DOHH2 (cell line): ENCODE data around the gene EIF2S2.

ENCODE experiments used
- H3F3A ChIP-seq: fragments of 200-600 bp; sonication (generic), shearing (Covaris generic); 2 replicates; pipeline ENCODE4 v1.6.0; 2016; ENCODE audit warnings: antibody characterized with exemption, mild to moderate bottlenecking; ENCODE audit not compliant: control insufficient read depth, insufficient read depth
- H3K27ac ChIP-seq: fragments of 200-600 bp; sonication (generic); 2 replicates; pipeline ENCODE4 v1.5.1; 2014; ENCODE audit warnings: low read depth, mild to moderate bottlenecking, low read length, moderate library complexity
- H3K27me3 ChIP-seq: fragments of 200-600 bp; sonication (generic); 2 replicates; pipeline ENCODE4 v1.6.1; 2014; ENCODE audit warnings: mild to moderate bottlenecking, low read length, mixed read lengths; ENCODE audit not compliant: control insufficient read depth
- H3K36me3 ChIP-seq: fragments of 200-600 bp; sonication (generic); 2 replicates; pipeline ENCODE4 v1.6.1; 2014; ENCODE audit warnings: mild to moderate bottlenecking, low read length, moderate library complexity, mixed read lengths; ENCODE audit not compliant: control insufficient read depth
- H3K4me1 ChIP-seq: fragments of 200-600 bp; sonication (generic); 2 replicates; pipeline ENCODE4 v1.6.1; 2014; ENCODE audit warnings: mild to moderate bottlenecking, low read length, mixed read lengths; ENCODE audit not compliant: control insufficient read depth
- H3K4me2 ChIP-seq: fragments of 200-600 bp; sonication (generic); 2 replicates; pipeline ENCODE4 v1.6.0; 2014; ENCODE audit warnings: mild to moderate bottlenecking, low read length, moderate library complexity
- H3K4me3 ChIP-seq: fragments of 200-600 bp; sonication (generic); 2 replicates; pipeline ENCODE4 v1.5.1; 2014; ENCODE audit warnings: mild to moderate bottlenecking, low read length, mixed read lengths
- H3K79me2 ChIP-seq: fragments of 200-600 bp; sonication (generic); 2 replicates; pipeline ENCODE4 v1.6.1; 2014; ENCODE audit warnings: mild to moderate bottlenecking, low read length, mixed read lengths; ENCODE audit not compliant: control insufficient read depth
- H3K9me2 ChIP-seq: fragments of 200-600 bp; sonication (generic); replicated peaks from 2 replicates; pipeline ENCODE4 v1.6.1; 2014; ENCODE audit warnings: mild to moderate bottlenecking, low read length, mixed read lengths; ENCODE audit not compliant: control insufficient read depth
- H3K9me3 ChIP-seq: fragments of 200-600 bp; sonication (generic); 2 replicates; pipeline ENCODE4 v1.6.1; 2014; ENCODE audit warnings: antibody characterized with exemption, low read length, mixed read lengths; ENCODE audit not compliant: control insufficient read depth, insufficient read depth
- H4K20me1 ChIP-seq: fragments of 200-600 bp; sonication (generic); 2 replicates; pipeline ENCODE4 v1.6.0; 2014; ENCODE audit warnings: low read depth, mild to moderate bottlenecking, antibody characterized with exemption, low read length, moderate library complexity; ENCODE audit not compliant: control insufficient read depth, insufficient read depth
- CTCF ChIP-seq: fragments of 200-600 bp; sonication (generic); IDR thresholded peaks from one replicate; pipeline ENCODE4 v1.5.1; 2014; ENCODE audit warnings: antibody characterized with exemption, mild to moderate bottlenecking, low read depth, low read length; ENCODE audit not compliant: poor library complexity, severe bottlenecking
- EZH2phosphoT487 ChIP-seq: fragments of 200-600 bp; sonication (generic); IDR thresholded peaks from 2 replicates; pipeline ENCODE4 v1.6.1; 2017; ENCODE audit warnings: borderline replicate concordance, mild to moderate bottlenecking, antibody characterized with exemption, low read length, moderate library complexity, mixed read lengths

The EIF2S2 gene

GRCh38 chr20:34043025-34043424 lies 69.0 kb downstream of the EIF2S2 start:
- TF ChIP-seq EZH2phosphoT487 (no peak), CTCF (no peak)
- Histone ChIP-seq H4K20me1 (peaks cover 19% of the 10 kb centered on the region; the same call in 1 of the 2 replicates), H3K9me3 (no peaks in the 10 kb centered on the region), H3K9me2 (no peaks in the 10 kb centered on the region), H3K4me1 (no peaks in the 10 kb centered on the region), H3K27me3 (no peaks in the 10 kb centered on the region), H3K4me3 (no peak overlapping the region), H3K4me2 (no peak overlapping the region), H3F3A (no peaks in the 10 kb centered on the region), H3K27ac (no peak overlapping the region), H3K79me2 (peaks cover 87% of the 10 kb centered on the region), H3K36me3 (no peaks in the 10 kb centered on the region; the same call in 1 of the 2 replicates)

GRCh38 chr20:34042262-34042661 lies 69.8 kb downstream of the EIF2S2 start:
- Histone ChIP-seq H3K27ac (no peak overlapping the region), H4K20me1 (peaks cover 17% of the 10 kb centered on the region), H3K9me2 (no peaks in the 10 kb centered on the region), H3K4me2 (no peak overlapping the region), H3F3A (no peaks in the 10 kb centered on the region), H3K4me3 (no peak overlapping the region), H3K79me2 (peaks cover 87% of the 10 kb centered on the region), H3K36me3 (peaks cover 2% of the 10 kb centered on the region), H3K9me3 (no peaks in the 10 kb centered on the region), H3K4me1 (no peaks in the 10 kb centered on the region), H3K27me3 (no peaks in the 10 kb centered on the region)
- TF ChIP-seq CTCF = no peak
- TF ChIP-seq EZH2phosphoT487 = no peak

DNA sequence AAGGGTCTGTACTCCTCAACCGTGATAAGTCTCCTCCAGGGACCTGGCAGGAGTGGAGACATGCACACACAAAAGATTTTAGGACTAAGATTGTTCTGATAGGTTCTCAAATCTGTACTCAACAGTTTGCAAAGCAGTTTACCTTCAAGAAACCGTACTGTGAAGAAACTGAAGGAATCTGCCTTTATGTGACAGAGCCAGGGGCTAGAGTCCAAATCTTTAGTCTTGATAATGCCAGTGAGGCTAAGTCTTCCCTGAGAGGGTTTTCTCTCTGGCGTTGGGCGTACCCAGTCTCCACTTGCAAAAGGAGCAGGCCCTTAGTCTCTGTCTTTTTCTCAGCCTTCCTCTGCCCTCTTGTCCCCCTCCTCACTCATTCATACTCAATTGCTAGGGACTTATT lies 70.8 kb downstream of the EIF2S2 start:
- no peaks in the 10 kb centered on the region for H3K4me1 ChIP-seq
- H3K4me3 ChIP-seq = no peak overlapping the region
- H3K4me2 ChIP-seq = no peak overlapping the region
- no peaks in the 10 kb centered on the region for H3K9me3 ChIP-seq
- H3F3A ChIP-seq = no peaks in the 10 kb centered on the region
- H3K27me3 ChIP-seq = no peaks in the 10 kb centered on the region
- no peak overlapping the region for H3K27ac ChIP-seq
- H4K20me1 ChIP-seq = peaks cover 16% of the 10 kb centered on the region
- no peak for TF ChIP-seq CTCF
- TF ChIP-seq EZH2phosphoT487 = no peak
- H3K36me3 ChIP-seq = peaks cover 4% of the 10 kb centered on the region
- H3K79me2 ChIP-seq = peaks cover 90% of the 10 kb centered on the region
- no peaks in the 10 kb centered on the region for H3K9me2 ChIP-seq
